IPS-NIHi11 (cell line): ENCODE measurements around the gene OXSR1.
"Not testable (repeated sequence)": the region's sequence is repeated elsewhere in the genome, so short reads cannot be mapped to it uniquely, and the experiment has no call there.

ENCODE experiments used
- DNase-seq: peaks from one replicate; pipeline ENCODE4 v3.0.0; 2012; ENCODE audit warnings: mixed read lengths, low spot score

The OXSR1 gene

DNA sequence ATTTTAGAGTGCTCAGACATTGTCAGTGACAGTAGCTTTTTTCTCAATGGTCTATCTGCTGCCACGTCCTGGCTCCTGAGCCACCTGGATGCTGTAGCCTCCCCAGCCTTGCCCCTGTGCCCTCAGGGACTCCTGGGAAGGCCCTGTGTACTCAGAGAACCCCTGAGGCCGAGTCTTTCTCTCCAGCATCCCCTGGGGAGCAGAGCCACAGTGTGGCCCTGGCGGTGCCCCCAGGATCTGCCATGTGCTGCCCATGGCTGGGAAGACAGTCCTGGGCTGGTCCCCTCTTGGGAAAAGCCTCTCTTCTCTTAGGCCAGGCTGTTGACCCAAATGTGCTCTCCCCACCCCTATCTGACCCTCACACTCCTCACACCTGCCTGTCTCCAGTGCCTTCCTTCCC is 21.8 kb upstream of the OXSR1 start:
- no peak for DNase-seq

DNA sequence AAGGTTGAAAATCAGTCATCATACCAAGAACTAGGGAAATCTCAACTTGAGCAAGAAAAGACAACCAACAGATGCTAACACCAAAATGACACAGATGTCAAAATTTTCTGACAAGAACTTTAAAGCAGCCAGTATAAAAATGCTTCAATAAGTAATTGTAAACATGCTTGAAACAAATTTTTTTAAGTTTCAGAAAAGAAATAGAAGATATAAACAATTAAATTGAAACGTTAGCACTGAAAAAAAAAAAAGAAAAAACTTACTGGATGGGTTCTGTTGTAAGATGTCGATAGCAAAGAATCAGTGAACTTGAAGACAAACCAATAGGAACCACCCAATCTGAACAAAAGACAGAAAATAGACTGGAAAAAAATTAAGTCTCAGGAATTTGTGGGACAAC is 18.8 kb upstream of the OXSR1 start:
- DNase-seq = no peak

DNA sequence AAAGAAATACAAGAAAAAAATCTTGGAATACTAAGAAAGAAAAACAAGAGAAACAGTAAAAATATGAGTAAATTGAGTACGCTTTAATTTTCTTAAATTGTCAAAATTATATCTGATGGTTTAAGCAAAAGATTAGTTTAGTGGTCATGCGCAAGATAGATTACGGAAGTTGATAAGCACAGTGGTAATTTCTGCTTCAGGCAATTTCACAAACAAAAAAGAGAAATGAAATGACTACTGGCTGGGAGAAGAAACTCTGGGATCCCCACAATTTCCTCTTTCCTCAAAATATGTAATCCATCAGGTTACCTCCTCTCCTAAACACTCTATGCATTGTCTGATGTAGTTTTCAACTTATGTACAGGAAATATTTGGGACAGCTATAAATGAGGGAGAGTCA is 17.9 kb upstream of the OXSR1 start:
- DNase-seq = no peak

DNA sequence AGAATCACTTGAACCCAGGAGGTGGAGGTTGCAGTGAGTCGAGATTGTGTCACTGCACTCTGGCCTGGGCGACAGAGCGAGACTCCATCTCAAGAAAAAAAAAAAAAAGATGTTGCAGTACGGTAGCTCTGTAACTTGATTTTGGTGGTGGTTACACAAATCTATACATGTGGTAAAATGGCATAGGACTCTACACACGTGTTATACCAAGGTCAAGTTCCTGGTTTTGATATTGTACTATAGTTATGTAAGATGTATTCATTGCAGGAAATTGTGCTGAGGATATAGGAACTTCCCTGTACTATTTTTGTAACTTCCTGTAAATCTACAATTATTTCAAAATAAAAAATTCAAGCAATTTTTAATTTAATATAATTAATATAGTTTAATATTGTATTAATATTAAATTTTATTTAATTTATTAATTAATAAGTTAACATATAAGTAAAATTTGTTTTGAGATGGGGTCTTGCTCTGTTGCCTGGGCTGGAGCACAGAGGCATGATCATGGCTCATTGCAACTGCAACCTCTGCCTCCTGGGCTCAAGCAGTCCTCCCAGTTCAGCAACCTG is 16.9 kb upstream of the OXSR1 start:
- DNase-seq = no peak

DNA sequence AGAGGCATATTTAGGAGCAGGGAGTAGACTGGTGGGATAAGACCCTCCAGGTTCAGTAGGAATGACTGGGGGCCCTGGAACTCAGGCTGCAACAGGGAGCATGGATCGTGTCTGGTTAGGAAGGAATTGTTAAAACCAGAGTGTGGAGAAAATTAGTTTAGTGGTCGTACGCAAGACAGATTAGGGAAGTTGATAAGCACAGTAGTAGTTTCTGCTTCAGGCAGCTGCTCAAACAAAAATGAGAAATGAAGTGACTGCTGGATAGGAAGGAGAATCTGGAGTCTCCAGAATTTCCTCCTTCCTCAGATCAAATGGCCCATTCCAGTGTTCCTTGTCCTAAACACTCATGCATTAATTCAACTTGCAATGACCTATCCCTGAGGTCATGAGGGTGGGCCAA is 15.6 kb upstream of the OXSR1 start:
- DNase-seq = no peak

DNA sequence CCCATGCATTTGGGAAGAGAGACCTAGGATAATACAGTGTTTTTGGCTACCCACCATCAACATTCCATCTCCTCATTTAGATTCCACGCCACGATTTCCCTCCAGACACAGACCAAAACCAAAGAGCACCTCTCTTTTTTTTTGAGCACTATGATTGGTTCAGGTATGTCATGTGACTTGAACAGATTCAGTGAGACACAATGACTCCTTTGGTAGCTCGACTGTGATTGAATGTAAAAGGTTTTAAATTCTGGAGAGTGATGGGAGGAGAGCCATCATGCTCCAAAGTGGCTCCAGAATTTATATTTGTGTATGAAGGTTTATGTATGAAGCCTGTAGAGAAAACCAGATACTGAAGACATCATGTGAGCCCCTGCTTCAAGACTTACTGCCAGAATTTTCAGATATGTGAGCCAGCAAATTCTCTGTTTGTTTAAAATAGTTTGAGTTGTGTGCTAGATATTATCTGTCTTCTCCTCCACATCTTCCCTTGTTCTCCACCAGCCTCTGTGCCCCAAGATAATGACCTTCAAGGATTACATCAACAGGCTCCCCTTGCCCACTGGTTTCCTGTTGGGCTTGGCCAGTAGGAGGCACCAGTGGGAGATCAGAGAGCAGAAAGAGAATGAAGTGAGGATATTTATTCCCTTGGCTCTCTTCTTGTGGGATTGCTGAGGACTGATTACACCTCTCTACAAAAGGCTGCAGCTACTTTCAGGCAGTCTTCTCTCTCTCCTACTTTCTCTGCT is 14.4 kb upstream of the OXSR1 start:
- no peak for DNase-seq

DNA sequence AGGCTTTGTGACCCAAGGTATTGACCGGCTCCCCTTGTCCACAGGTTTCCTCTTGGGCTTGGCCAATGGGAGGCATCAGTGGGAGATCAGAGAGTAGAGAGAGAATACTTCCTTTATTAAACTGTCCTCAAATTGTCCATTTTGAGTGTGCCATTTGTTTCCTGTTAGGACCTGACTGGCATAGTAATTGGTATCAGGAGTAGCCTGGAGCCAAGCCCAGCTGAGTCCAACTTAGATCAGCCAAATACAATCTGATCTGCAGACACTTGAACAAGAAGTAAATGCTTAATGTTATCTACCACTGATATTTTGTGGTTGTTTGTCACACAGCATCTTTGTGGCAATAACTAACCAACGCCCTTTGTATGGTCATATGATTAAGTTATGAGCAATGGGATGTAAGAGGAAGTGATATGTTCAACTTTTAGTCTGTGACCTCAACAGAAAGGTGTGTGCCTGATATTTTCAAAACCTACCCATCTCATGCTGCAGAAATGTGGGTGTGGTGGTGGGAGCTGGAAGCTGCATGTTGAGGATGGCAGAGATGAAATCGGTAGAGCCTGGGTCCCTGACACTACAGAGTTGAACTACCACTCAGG is 13.6 kb upstream of the OXSR1 start:
- DNase-seq = no peak

DNA sequence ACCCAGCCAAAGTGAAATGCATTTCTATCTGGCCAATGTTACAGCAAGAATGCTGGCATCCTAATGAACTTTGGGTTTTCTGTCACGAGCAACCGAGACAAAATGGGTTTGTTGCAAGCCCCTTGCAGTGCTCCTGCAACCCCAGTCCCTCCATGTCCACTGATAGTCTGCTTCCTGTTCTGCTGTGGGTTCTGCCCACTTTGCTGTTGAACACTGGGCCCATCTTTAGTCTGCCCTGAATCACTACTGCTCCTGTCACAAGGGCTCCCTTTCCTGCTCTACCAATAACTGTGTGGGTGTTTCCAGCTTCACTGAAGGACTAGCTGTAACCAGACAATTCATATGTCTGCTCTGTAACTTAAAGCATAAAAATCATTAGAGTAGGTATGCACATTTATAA is 12.7 kb upstream of the OXSR1 start:
- DNase-seq = no peak

DNA sequence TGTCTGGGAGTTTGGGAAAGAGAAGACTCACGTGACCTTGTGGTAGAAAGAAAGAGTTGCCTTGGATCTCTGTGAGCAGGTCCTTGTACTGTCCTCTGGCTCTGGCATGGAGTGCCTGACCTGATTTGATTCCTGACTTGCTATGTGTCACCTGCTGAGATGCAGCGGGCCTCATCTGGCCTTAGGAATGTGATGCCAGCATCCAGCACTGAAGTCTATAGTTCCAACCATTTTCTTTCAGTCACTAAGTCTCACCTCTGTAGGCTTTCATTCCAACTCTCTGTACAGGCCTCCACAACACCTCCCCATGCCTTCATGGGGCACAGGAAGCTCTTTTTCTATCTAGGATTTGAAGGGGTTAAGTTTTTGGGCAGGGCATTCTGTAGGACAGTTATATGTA is 12.1 kb upstream of the OXSR1 start:
- no peak for DNase-seq

DNA sequence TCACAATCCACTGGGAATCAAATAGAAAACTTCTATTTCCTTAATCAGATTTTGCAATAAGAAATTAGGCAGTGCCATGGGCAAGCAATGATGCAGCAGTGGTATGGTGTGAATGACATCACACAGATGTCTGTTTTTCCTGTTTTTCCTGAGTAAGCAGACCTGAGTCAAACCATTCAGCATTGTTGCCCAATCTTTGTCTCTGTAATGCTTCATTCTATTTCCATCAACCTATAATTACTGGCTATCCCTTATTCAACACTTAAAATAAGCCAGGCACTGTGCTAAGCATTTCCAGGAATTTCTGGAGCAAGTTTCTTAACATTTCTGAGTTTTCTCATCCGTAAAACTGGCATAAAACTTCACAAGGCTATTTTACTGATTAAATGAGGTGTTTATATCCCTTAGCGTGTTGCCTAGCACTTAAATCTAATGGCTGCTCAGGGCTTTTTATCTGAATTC is 11.3 kb upstream of the OXSR1 start:
- no peak for DNase-seq

DNA sequence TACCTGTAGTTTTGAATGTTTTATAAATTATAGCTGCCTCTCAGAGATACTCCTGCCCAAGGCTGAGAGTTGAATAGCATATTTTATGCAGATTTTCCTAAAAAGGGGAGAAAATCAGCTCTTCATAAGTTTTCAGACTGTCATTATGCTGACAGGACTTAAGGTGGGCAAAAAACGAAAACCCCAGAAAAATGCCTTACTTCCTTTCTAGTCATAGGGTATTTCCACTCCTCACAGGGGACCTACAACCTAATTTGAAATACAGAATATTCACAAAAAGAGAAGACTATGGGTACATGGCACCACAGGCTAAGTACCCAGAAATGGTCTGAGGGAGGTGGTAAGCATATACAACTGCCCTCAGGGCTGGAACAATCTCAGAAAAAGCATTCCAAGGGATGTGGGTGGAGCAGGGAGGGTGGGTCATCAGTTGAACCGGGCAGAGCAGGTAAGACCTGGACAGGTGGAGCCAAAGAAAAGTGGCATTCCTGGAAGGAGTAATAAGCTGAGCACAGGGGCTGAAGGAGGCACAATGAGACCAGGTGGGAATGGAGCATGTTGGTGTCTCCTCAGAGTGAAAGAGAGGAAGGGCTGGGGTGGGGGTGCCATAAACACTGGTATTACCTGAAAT is 10.6 kb upstream of the OXSR1 start:
- peak; percentile 24 for DNase-seq

DNA sequence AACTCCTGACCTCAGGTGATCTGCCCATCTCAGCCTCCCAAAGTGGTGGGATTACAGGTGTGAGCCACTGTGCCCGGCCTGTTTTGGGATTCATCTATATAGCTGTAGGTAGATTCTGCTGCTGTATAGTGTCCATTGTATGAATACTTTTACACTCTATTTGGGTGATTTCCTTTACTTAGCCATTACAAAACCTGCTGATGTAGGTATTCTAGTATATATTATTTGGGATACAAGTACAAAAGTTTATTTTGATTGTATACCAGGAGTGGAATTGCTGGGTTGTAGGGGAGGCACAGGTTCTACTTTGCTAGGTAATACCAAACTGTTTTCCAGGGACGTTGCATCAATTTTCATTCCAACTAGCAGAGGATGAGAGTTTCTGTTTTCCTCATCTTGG is 9.5 kb upstream of the OXSR1 start:
- DNase-seq = no peak

DNA sequence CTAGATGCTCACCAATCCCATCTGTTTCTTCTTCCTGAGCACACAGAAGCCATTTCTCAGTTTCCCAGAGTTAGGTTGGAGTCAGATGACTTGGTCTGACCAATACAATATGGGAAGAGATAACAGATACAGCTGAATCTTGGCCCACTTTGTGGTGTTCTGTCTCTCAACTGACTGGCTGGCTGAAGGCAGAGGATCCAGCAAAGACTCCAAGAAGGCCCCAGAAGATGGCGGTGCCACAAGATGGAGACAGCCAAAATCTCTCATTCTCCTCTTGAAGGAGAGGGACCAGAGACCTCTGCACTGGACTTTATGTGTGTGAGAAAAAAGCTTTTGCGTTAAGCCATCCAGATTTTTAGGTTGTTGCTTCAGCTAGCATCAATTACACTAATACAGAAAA is 8.2 kb upstream of the OXSR1 start:
- DNase-seq = no peak

DNA sequence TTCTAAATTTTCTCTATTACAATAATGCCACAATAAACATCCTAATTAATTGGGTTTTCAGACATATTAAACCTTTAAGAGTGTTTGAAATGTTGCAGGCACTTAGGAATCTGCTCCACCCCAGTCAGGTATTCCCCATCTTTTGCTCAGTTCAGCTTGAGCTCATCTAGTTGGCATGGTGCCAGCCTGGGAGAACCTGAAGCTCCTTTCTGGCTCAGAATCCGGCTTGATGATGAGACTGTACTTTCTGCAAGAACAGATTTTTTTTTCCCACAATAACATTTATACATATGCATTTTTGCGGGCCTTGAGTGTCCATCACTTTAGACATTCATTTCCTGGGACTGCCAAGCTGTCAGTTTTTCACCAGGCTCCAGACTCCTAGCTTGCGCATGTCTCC is 7.7 kb upstream of the OXSR1 start:
- no peak for DNase-seq

DNA sequence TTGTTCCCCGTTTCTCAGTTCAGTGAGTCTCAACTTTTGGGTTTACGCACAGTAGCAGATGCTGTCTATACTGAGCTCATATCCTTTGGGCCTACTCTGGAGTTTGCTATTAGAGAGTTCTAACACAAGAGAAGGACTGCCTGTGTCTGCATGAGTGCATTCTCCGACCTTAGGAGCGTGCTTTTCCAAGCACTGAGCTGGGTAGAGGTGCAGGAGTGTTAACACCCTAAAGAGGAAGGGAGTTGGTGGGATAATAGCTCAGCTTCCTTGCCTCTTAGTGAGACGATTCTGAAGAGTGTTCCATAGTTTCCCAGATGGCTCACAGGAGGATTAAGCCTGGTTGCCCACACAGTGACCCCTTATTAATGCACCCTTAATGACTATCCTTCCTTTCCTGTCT is 6.9 kb upstream of the OXSR1 start:
- DNase-seq = no peak

DNA sequence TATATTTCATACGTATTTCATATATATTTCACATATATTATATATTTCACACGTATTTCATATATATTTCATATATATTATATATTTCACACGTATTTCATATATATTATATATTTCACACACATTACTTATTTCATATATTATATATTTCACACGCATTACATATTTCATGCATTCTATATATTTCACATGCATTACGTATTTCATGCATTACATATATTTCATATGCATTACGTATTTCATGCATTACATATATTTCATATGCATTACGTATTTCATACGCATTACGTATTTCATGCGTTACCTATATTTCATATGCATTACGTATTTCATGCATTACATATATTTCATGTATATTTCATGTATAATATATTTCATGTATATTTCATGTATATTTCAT is 4.6 kb upstream of the OXSR1 start:
- not testable (repeated sequence) for DNase-seq

DNA sequence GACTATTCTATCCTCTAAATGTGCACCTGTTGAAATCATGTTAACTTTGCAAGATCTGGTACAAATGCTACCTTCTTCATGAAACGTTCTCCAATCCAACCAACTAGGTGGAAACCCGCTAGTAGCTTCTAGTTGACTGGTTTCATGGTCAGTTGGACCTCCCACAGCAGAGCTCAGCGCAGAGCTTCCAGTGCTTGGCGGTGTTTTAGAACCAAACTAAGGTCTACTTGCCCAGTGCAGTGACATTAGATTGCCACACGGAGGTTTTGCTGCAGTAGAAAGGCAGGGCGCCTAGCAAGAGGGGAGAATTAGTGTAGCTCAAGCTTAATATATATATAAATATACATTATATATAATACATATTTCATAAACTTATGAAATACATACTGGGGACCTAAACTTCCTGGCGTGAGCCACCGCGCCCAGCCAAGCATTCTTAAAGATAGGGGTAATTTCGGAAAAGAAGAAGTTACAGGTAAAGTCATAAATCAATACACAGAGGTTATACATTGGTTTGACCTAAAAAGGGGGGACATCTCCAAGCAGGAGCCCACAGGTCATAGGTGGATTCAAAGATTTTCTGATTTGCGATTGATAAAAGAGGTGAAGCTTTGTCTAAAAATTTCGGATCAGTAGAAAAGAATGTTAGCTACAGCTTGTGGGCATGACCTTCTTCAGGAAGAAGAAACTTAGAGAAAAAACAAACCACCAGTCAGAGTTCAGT is 2.1 kb upstream of the OXSR1 start:
- DNase-seq = no peak

DNA sequence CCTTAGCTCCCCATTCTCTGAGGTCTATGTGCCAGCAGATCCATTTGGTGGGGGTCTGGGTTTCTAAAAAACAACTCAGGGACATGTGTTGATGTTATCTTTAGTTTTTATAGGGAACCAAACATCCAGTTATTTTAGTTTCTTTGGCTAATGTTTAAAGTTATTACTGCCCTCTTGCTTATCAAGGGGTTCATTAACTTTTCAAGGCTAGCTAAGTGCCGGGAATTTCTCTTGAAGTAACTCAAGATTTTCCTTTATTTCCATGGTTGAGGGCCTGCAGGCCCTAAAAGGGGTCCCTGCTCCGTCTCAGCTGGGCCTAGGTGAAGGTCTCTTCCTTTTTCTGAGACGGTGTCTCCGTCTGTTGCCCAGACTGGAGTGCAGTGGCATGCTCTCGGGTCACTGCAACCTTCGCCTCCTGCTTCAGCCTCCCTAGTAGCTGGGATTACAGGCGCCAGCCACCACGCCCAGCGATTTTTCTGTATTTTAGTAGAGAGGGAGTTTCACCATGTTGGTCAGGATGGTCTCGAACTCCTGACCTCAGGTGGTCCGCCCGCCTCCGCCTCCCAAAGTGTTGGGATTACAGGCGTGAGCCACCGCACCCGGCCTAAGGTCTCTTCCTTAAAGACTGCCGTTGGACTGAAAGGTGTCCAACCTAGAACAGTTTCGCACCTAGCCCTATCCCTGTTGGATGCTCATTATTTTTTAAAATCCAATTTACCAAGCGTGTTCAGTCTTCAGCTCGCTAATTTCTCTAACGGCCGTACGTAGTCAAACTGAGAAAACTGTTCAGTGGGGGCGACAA is 1.3 kb upstream of the OXSR1 start:
- no peak for DNase-seq

DNA sequence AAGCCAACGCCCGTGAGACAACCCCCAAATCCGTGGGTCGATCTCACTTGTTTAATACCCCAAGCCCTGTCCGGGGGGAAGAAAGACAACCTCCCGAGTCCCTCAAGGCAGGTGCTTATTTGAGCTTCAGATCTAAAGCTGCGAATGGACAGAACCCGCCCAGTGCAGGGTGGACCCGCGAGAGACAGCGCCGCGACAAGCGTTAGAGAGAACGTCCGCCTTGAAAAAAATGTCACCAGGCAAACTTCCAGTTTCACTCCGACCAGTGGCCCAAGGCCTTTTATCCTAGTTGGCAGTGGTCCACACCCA is 740 bp upstream of the OXSR1 start:
- no peak for DNase-seq

DNA sequence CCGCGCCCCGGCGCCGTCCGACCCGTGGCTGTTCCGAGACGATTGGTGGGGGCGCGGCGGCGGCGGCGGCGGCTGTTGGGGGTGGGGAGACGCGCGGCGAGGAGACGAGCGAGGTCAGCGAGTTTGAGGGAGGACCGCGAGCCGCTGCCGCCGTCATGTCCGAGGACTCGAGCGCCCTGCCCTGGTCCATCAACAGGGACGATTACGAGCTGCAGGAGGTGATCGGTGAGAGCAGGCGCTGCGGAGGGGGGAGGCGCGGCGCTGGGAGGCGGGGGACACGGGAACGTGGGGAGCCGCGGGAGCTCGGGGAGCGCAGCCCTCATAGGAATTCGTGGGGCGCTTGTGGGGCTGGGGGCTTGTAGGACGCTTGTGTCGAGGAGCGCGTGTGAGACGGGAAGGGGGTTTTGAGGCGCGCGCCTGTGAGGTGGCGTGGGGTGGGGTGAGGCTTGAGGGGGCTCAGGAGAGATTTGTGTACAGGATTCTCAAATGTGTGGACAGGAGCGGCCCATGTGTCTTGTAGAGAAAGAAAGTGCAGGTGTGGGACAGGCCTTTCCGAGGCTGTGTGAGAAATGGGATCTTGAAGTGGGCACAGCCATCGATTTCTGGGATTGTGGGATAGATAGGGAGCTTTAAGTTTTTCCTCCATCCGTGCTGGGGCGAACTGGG is 518 bp downstream of the OXSR1 start:
- no peak for DNase-seq

DNA sequence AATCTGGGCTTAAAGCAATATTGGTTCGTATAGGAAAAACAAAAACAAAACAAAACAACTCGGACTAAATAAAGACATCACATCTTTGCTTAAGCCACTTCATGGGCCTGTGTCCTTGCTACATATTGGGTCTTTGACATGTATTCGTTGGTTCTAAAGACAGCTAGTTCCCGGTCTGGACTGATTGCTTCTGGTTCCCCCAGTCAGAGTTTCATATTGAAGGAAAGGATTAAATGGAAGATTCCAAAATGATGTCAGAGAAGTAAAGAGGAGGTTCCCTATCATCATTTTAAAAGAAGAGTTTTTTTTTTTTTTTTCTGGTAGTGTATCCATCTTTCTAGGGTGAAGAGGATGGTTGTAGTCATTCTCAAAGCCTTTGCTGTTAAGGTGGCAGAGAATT is 2.3 kb downstream of the OXSR1 start:
- no peak for DNase-seq
